Spleen (tissue), 7 donors: ENCODE measurements around the gene EHD2.

ENCODE experiments used
- POLR2A ChIP-seq, 3 donors: fragments of 450-650 bp; IDR thresholded peaks; one replicate each; pipeline ENCODE4 v1.5.1; 2017; ENCODE audit warnings: antibody characterized with exemption in 3 of 3, mild to moderate bottlenecking in 1 of 3
- TF ChIP-seq, protein P1 (sequence below), 11 experiments: fragments of 200-600 bp in 7 of 11; fragments of 450-650 bp in 4 of 11; sonication (generic) in 4 of 11; IDR thresholded peaks in 8 of 11; conservative IDR thresholded peaks in 3 of 11; 1 replicate in 7 of 11; 2 replicates in 4 of 11; pipeline versions ENCODE4 v1.4.0 to v1.8.0; 2016 to 2021; ENCODE audit warnings: antibody characterized with exemption in 11 of 11, inconsistent platforms in 4 of 11, mild to moderate bottlenecking in 1 of 11
- donor health status: DM: no; HTN: no; CAD: no; lungs with moderate emphysema.
- donor health status: DM: no; HTN: no; CAD: no.
- donor health status: DM: no; HTN: no; CAD: no.

DNA sequence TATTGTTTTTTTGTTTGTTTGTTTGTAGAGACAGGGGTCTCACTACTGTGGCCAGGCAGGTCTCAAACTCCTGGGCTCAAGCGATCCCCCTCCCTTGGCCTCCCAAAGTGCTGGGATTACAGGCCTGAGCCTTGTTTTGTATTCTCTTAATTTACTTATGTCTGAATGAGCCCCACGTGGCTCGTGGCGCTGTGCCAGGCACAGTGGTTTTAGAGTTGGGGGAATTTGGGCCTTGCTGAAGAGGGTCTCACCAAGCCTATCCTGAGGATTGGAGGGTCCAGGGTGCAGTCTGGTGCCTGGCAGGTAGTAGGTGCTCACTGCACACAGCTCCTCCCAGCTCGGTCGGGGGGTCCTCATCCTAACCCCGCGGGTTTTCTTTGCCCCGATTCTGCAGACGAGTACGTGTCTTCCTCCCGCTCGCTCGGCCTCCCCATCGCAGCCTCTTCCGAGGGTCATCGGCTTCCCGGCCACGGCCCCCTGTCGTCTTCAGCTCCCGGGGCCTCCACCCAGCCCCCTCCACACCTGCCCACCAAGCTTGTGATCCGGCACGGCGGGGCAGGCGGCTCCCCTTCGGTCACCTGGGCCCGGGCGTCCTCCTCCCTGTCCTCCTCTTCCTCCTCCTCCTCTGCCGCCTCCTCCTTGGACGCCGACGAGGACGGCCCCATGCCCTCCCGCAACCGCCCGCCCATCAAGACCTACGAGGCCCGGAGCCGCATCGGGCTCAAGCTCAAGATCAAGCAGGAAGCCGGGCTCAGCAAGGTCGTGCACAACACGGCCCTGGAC lies 12.1 kb upstream of the EHD2 start:
- TF ChIP-seq, protein P1, sequence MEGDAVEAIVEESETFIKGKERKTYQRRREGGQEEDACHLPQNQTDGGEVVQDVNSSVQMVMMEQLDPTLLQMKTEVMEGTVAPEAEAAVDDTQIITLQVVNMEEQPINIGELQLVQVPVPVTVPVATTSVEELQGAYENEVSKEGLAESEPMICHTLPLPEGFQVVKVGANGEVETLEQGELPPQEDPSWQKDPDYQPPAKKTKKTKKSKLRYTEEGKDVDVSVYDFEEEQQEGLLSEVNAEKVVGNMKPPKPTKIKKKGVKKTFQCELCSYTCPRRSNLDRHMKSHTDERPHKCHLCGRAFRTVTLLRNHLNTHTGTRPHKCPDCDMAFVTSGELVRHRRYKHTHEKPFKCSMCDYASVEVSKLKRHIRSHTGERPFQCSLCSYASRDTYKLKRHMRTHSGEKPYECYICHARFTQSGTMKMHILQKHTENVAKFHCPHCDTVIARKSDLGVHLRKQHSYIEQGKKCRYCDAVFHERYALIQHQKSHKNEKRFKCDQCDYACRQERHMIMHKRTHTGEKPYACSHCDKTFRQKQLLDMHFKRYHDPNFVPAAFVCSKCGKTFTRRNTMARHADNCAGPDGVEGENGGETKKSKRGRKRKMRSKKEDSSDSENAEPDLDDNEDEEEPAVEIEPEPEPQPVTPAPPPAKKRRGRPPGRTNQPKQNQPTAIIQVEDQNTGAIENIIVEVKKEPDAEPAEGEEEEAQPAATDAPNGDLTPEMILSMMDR (IDR thresholded peaks at IDR 0.05 in 8 of 11, conservative IDR thresholded peaks at IDR 0.05 in 3 of 11), result no peak
- TF ChIP-seq POLR2A (IDR thresholded peaks at IDR 0.05), result no peak
